ENCODE data around the gene QRFP. TPM values are rescaled to one million over a fixed set of nuclear protein-coding genes. Genes with fewer than 3 reads are reported as not detected.

QRFP gene
- total and polyA plus RNA-seq, 12 donors, result not detected

DNA sequence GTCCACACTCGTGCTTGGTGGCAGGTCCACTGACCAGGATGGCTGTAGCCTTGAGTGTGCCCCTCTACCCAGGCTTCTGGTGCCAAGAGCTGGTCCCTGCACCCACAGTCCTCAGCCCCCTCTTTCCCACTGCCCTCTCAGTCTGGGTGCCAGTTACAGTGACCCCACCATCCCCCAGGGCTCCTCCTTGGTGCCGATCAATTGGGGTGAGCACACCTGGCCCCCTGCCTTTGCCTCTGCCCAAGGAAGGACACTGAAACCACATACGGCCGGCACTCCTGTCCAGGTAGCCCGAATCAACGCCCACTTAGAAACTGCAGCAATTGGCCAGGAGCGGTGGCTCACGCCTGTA is 18.5 kb upstream of the QRFP start:
- intact Hi-C loops (cut with DNase I), result no loop called here
- TF ChIP-seq, protein P1, sequence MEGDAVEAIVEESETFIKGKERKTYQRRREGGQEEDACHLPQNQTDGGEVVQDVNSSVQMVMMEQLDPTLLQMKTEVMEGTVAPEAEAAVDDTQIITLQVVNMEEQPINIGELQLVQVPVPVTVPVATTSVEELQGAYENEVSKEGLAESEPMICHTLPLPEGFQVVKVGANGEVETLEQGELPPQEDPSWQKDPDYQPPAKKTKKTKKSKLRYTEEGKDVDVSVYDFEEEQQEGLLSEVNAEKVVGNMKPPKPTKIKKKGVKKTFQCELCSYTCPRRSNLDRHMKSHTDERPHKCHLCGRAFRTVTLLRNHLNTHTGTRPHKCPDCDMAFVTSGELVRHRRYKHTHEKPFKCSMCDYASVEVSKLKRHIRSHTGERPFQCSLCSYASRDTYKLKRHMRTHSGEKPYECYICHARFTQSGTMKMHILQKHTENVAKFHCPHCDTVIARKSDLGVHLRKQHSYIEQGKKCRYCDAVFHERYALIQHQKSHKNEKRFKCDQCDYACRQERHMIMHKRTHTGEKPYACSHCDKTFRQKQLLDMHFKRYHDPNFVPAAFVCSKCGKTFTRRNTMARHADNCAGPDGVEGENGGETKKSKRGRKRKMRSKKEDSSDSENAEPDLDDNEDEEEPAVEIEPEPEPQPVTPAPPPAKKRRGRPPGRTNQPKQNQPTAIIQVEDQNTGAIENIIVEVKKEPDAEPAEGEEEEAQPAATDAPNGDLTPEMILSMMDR (IDR thresholded peaks at IDR 0.05), result no peak
- TF ChIP-seq POLR2A (IDR thresholded peaks at IDR 0.05), result no peak
- Histone ChIP-seq H3K27me3 (no peaks in the 10 kb centered on the region), H3K27ac (no peak overlapping the region), H3K9me3 (replicated peaks in 1 of 3) (no peaks in the 10 kb centered on the region), H3K4me1 (replicated peaks in 1 of 2) (no peaks in the 10 kb centered on the region), H3K36me3 (replicated peaks in 1 of 2) (no peaks in the 10 kb centered on the region), H3K4me3 (no peak overlapping the region)
- WGBS, 4 donors, result 84 to 91% (median 89%) methylated on average over 2 to 8 of the region's 8 CpGs
- no peak for DNase-seq

DNA sequence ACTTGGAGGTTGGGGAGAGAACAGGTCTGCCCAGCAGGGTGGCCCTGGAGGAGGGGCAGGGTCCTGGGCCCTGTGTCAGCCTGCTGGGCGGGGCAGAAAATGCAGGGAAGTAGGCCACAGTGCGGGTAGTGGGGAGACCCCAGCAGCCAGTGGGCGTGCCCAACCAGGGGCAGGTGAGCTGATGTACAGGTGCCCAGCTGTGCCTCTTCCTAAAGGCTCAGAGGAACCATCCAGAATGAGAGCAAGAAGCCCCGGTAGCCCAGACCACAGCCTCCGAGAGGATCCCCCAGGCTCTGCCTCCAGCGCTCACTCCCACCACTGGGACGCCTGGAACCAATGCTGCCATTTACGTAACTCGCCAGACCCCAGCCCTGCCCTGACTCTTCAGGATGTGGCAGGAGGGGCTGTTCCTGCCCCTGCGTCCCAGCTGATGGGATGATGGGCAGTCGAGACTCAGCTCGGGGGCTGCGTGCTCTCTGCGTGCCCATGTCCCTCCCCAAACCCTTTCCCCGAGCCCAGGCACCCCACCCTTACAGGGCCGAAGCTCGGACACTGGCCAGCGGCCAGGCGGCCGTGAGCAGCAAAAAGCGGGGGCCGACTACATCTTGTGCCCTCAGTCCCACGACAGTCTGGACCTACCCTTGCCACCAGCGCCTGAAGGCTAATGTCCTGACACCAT is 17.9 kb upstream of the QRFP start:
- Histone ChIP-seq H3K4me1 (replicated peaks in 1 of 2) (no peaks in the 10 kb centered on the region), H3K27ac (no peak overlapping the region), H3K9me3 (replicated peaks in 1 of 3) (no peaks in the 10 kb centered on the region), H3K27me3 (no peaks in the 10 kb centered on the region), H3K4me3 (no peak overlapping the region), H3K36me3 (replicated peaks in 1 of 2) (no peaks in the 10 kb centered on the region)
- DNase-seq, result no peak
- 83 to 97% (median 85%) methylated on average over 9 to 24 of the region's 24 CpGs for WGBS, 4 donors
- TF ChIP-seq, protein P1 (IDR thresholded peaks at IDR 0.05), result no peak
- TF ChIP-seq POLR2A (IDR thresholded peaks at IDR 0.05), result no peak
- intact Hi-C loops (cut with DNase I), result no loop called here

DNA sequence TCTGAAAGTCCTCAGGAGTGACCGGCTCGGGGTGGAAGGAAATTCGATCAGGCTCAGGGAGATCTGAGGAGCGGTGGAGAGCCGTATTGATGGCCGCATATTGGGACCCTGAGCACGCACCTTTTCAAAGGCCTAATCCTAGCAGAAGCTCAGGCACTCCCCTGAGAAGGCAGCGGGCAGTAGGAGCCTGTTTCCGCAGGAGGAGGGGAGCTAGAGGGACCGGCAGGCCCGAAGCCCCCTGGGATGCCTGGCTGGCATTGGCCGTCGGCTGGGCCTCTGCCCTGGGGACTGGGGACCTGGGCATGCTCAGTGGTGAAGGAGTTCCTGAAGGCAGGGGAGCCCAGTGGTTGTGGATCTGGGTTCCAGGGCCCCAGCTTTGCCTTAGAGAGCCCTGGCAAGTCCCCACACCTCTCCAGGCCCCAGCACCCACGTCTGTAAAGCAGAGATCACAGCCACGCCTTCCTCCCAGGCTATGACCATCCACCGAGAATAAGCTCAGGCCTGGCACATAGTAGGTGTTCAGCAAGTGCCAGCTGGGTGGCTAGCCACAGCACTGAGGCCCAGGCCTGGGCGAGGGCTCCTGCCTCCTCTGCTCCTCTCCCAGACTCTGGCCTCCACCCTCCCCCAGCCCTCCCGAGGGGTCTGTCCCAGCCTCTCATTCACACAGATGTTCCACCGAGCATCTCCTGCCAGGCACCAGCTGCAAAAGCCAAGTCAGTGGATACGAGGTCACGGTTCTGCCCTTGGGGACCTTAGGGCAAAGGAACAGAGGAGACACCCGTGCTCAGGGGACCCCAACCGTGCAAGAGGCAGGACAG is 17.2 kb upstream of the QRFP start:
- Histone ChIP-seq H3K4me1 (replicated peaks in 1 of 2) (no peaks in the 10 kb centered on the region), H3K27ac (no peak overlapping the region), H3K4me3 (no peak overlapping the region), H3K9me3 (replicated peaks in 1 of 3) (no peaks in the 10 kb centered on the region), H3K36me3 (replicated peaks in 1 of 2) (no peaks in the 10 kb centered on the region), H3K27me3 (no peaks in the 10 kb centered on the region)
- whole genome bisulfite sequencing, 4 donors, result 71 to 82% (median 79%) methylated on average over 8 to 23 of the region's 23 CpGs
- no peak for DNase-seq
- intact Hi-C loops (cut with DNase I), result no loop called here
- TF ChIP-seq, protein P1 (IDR thresholded peaks at IDR 0.05), result no peak
- TF ChIP-seq POLR2A (IDR thresholded peaks at IDR 0.05), result no peak

DNA sequence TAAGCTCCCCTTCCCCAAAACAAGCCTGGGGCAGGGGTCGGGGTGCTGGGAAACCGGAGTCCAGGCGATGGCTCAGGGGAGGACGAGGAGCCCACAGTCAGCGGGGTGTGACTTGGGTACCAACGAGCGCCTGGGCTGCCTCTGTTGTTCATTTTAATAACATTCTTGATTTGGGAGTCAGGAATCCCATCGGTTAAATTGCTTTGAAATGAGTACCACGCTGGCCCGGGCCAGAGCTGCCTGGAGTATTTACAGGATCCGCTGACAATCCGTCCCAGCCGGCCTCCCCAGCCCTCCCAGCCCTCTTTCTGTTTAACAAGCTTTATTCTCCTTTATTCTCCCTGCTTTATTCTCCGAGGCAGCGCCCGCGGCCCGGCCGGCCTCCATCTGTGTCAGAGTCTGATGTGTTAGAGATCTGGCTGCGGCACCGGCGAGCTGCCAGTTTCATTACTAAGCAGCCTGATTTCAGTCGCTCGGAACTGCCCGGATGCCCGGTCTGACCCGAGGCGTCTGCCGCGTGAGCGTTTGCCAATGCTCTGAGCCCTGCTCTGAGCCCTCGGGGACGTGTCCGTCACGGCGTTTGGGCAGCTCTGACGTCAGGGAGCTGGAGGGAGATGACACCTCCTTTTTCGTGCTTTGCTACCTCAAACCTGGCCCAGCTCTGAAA is 16.5 kb upstream of the QRFP start:
- TF ChIP-seq POLR2A (IDR thresholded peaks at IDR 0.05), result no peak
- TF ChIP-seq, protein P1 (IDR thresholded peaks at IDR 0.05), result no peak
- WGBS, 4 donors, result 73 to 84% (median 79%) methylated on average over 28 to 38 of the region's 38 CpGs
- H3K27me3 ChIP-seq, result no peaks in the 10 kb centered on the region
- H3K36me3 ChIP-seq (replicated peaks in 1 of 2), result no peaks in the 10 kb centered on the region
- intact Hi-C loops (cut with DNase I), result no loop called here
- peak in 1 of 7 donors; percentile 57 for DNase-seq
- no peaks in the 10 kb centered on the region for H3K9me3 ChIP-seq (replicated peaks in 1 of 3)
- no peaks in the 10 kb centered on the region for H3K4me1 ChIP-seq (replicated peaks in 1 of 2)
- no peak overlapping the region for H3K27ac ChIP-seq
- H3K4me3 ChIP-seq, result no peak overlapping the region
